Measurements from ENCODE around the gene CYP4F11.
"Not testable (repeated sequence)": the region's sequence is repeated elsewhere in the genome, so short reads cannot be mapped to it uniquely, and the experiment has no call there.

The CYP4F11 gene

GRCh38 chr19:15873771-15874170 lies 60.6 kb downstream of the CYP4F11 start:
- DNase-seq, result not testable (repeated sequence)

GRCh38 chr19:15871570-15871969 lies 62.8 kb downstream of the CYP4F11 start:
- DNase-seq, result peak; percentile 23

GRCh38 chr19:15869873-15870272 lies 64.5 kb downstream of the CYP4F11 start:
- no peak for DNase-seq

GRCh38 chr19:15869109-15869555 lies 65.2 kb downstream of the CYP4F11 start:
- DNase-seq, result peak; percentile 36

- DNase-seq, result no peak
These were observed 67.7 kb downstream of the CYP4F11 start for GRCh38 chr19:15866636-15867035.

GRCh38 chr19:15864824-15865223 lies 69.5 kb downstream of the CYP4F11 start:
- no peak for DNase-seq

GRCh38 chr19:15863272-15863671 lies 71.1 kb downstream of the CYP4F11 start:
- DNase-seq, result no peak

- no peak for DNase-seq
These were observed 71.9 kb downstream of the CYP4F11 start for GRCh38 chr19:15862444-15862843.
